GM12865 (cell line): ENCODE measurements around the gene MOCS3.

ENCODE experiments used
- DNase-seq: peaks from one replicate; pipeline ENCODE4 v3.0.0; 2010; ENCODE audit warnings: low read depth
- H3K4me3 ChIP-seq: 2 replicates; pipeline ENCODE4 v1.5.1; 2011; ENCODE audit warnings: mild to moderate bottlenecking, low read depth, low read length, control low read depth
- CTCF ChIP-seq: IDR thresholded peaks from 2 replicates; pipeline ENCODE4 v1.5.1; 2011; ENCODE audit warnings: low read length, control low read depth, low read depth, inconsistent platforms; ENCODE audit not compliant: insufficient read depth; ENCODE audit errors: missing control alignments

The MOCS3 gene

GRCh38 chr20:50958615-50959542 is at the start of gene MOCS3:
Gene MOCS3 (plus strand): TSS chr20:50958818. CDS start chr20:50958843, 25 bp downstream.
- H3K4me3 ChIP-seq = peak within 1 kb of the TSS; percentile 96
- no peak for TF ChIP-seq CTCF

GRCh38 chr20:50909413-50909812 is 49.2 kb upstream of the MOCS3 start:
- H3K4me3 ChIP-seq = no peak overlapping the region
- no peak for TF ChIP-seq CTCF
- DNase-seq = no peak

More at GRCh38 chr20:50958615-50959542, at the start of gene MOCS3:
- peak; percentile 93 for DNase-seq

GRCh38 chr20:50911030-50911429 is 47.6 kb upstream of the MOCS3 start:
- peak overlapping the region; percentile 17; the same call in 1 of the 2 replicates for H3K4me3 ChIP-seq
- no peak for TF ChIP-seq CTCF
- DNase-seq = peak; percentile 63

- DNase-seq = peak; percentile 64
- no peak for TF ChIP-seq CTCF
- no peak overlapping the region for H3K4me3 ChIP-seq
These were observed 46.9 kb upstream of the MOCS3 start for GRCh38 chr20:50911716-50912115.

GRCh38 chr20:50913690-50914375 is 44.8 kb upstream of the MOCS3 start:
- no peak overlapping the region for H3K4me3 ChIP-seq
- peak; percentile 61 for DNase-seq
- TF ChIP-seq CTCF = no peak

GRCh38 chr20:50915424-50915823 is 43.2 kb upstream of the MOCS3 start:
- DNase-seq = no peak
- no peak overlapping the region for H3K4me3 ChIP-seq
- TF ChIP-seq CTCF = no peak
